Activated CD8-positive, alpha-beta T cell treated with anti-CD3 and anti-CD28 coated beads for 36 hours (primary cell): ENCODE data around the gene GSTM3. TPM values are rescaled to one million over a fixed set of nuclear protein-coding genes. Genes with fewer than 3 reads are reported as not detected.

ENCODE experiments used
- ATAC-seq: fragments of 200-7000 bp; cut with Tn5 transposase; one replicate; pipeline ENCODE4 v1.10.0; 2021; ENCODE audit warnings: mild to moderate bottlenecking, moderate library complexity
- CTCF ChIA-PET: fragments of 350-600 bp; sonication (Branson Sonifier 250); formaldehyde crosslinking; loops from one replicate; lab custom pipeline; 2021; ENCODE audit warnings: antibody characterized with exemption; lab: Charles Lee
- POLR2A ChIA-PET: fragments of 350-600 bp; sonication (Branson Sonifier 250); formaldehyde crosslinking; loops from one replicate; lab custom pipeline; 2021; ENCODE audit warnings: antibody characterized with exemption; lab: Charles Lee
- DNase-seq: peaks from one replicate; pipeline ENCODE4 v3.0.0-alpha.2; 2020
- H3K27ac Mint-ChIP-seq: one replicate; pipeline ENCODE4 v1.8.0; 2021; ENCODE audit warnings: mild to moderate bottlenecking, mixed read lengths
- H3K27me3 Mint-ChIP-seq: one replicate; pipeline ENCODE4 v1.8.0; 2021; ENCODE audit warnings: mixed read lengths
- H3K36me3 Mint-ChIP-seq: one replicate; pipeline ENCODE4 v1.8.0; 2021; ENCODE audit warnings: low read depth, mixed read lengths
- H3K4me1 Mint-ChIP-seq: one replicate; pipeline ENCODE4 v1.8.0; 2021; ENCODE audit warnings: low read depth, mixed read lengths
- H3K4me3 Mint-ChIP-seq: one replicate; pipeline ENCODE4 v1.8.0; 2021; ENCODE audit warnings: mild to moderate bottlenecking, moderate library complexity, mixed read lengths
- H3K9me3 Mint-ChIP-seq: one replicate; pipeline ENCODE4 v1.8.0; 2021; ENCODE audit warnings: mixed read lengths
- intact Hi-C: fragments of 100-400 bp; cut with micrococcal nuclease; formaldehyde crosslinking; loops from one replicate; pipeline ENCODE4 v1.10.0; 2022
- total RNA-seq, 2 experiments: library from RNA; stranded (reverse); gene quantifications; one replicate each; pipeline ENCODE4 v1.2.3, GENCODE V29; 2021
- TF ChIP-seq, protein P1 (sequence below): fragments of 200-600 bp; IDR thresholded peaks from one replicate; pipeline ENCODE4 v1.8.0; 2022; ENCODE audit warnings: antibody characterized with exemption, mild to moderate bottlenecking

The GSTM3 gene
- total RNA-seq, 2 experiments from 2014 or later = 40.8 to 42.0 TPM

- H3K36me3 Mint-ChIP-seq = no peaks in the 10 kb centered on the region
- intact Hi-C loops = no loop called here
- CTCF ChIA-PET = interaction anchor here (0.7 to 1.9 kb wide), 2 partner anchors 125 to 218 kb away, joined by 3 to 7 read pairs; no protein-coding TSS in a partner anchor
Observed at GRCh38 chr1:109764561-109765482, 24.0 kb upstream of the GSTM3 start.

GRCh38 chr1:109763646-109764415 is 23.0 kb upstream of the GSTM3 start, which contains the start of gene EPS8L3:
TSS of gene EPS8L3 (minus strand) at chr1:109763923. CDS start at chr1:109761749, 2,174 bp downstream.
- ChIA-PET CTCF (interaction anchor here (1.7 kb wide), 1 partner anchor 13 kb away, joined by 6 read pairs; no protein-coding TSS in a partner anchor), POLR2A (no interaction called here)
- Mint-ChIP-seq H3K9me3 (no peaks in the 10 kb centered on the region), H3K27me3 (no peaks in the 10 kb centered on the region), H3K27ac (no peak within 1 kb of the TSS), H3K36me3 (no peaks in the 10 kb centered on the region), H3K4me3 (no peak within 1 kb of the TSS), H3K4me1 (no peaks in the 10 kb centered on the region)
- no peak for DNase-seq
- no peak for ATAC-seq
- TF ChIP-seq, protein P1, sequence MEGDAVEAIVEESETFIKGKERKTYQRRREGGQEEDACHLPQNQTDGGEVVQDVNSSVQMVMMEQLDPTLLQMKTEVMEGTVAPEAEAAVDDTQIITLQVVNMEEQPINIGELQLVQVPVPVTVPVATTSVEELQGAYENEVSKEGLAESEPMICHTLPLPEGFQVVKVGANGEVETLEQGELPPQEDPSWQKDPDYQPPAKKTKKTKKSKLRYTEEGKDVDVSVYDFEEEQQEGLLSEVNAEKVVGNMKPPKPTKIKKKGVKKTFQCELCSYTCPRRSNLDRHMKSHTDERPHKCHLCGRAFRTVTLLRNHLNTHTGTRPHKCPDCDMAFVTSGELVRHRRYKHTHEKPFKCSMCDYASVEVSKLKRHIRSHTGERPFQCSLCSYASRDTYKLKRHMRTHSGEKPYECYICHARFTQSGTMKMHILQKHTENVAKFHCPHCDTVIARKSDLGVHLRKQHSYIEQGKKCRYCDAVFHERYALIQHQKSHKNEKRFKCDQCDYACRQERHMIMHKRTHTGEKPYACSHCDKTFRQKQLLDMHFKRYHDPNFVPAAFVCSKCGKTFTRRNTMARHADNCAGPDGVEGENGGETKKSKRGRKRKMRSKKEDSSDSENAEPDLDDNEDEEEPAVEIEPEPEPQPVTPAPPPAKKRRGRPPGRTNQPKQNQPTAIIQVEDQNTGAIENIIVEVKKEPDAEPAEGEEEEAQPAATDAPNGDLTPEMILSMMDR = no peak
- intact Hi-C loops = no loop called here

More at GRCh38 chr1:109764561-109765482, 24.0 kb upstream of the GSTM3 start:
- Mint-ChIP-seq H3K27ac (no peak overlapping the region), H3K27me3 (no peaks in the 10 kb centered on the region), H3K4me3 (no peak overlapping the region), H3K4me1 (no peaks in the 10 kb centered on the region), H3K9me3 (no peaks in the 10 kb centered on the region)
- TF ChIP-seq, protein P1 = no peak
- ATAC-seq = no peak
- DNase-seq = no peak
- POLR2A ChIA-PET = no interaction called here

DNA sequence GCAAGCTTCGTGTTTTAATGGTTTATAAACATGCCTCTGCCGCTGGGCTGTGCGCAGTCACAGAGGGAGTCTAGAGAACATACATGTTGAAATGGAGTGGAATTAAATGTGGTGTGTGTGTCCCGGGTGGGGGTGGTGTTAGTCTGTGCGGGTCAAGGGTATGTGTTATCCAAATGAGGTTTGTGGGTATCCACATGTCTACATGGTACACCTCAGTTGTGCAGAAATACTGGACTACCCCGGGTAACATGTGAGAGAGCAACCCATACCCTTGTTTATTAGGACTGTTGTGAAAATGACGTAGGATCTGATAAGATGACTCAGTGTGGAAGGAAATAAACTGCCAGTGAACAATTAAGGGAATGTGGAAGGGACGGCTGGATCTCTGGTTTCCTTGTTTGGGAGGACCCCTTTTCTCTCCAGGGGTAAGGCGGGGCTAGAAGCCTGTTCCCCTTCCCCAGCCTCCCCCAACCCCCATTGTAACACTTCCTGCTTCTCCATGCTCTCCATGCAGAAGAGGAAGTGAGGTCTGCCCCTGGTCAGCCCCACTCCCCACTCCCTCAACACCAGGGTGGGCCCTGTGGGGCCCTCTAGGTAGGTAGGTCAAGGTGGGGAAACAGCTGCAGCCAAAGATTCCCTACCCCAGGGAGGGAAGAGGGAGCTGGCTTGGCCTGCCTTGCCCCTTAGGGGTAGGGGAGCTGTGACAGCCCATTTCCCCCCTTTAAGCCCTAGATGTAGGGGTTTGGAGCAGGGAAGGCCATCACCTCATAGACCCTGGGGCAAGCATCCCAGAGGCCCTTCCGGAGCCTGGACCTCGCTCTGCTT is 22.2 kb upstream of the GSTM3 start:
- ATAC-seq (no peak), DNase-seq (no peak)
- TF ChIP-seq, protein P1 = no peak
- H3K27me3 Mint-ChIP-seq = no peaks in the 10 kb centered on the region
- H3K36me3 Mint-ChIP-seq = no peaks in the 10 kb centered on the region
- H3K9me3 Mint-ChIP-seq = no peaks in the 10 kb centered on the region
- H3K4me3 Mint-ChIP-seq = no peak overlapping the region
- H3K4me1 Mint-ChIP-seq = no peaks in the 10 kb centered on the region
- no peak overlapping the region for H3K27ac Mint-ChIP-seq
- POLR2A ChIA-PET = no interaction called here
- intact Hi-C loops = no loop called here
- CTCF ChIA-PET = interaction anchor here (1.7 kb wide), 1 partner anchor 14 kb away, joined by 6 read pairs; no protein-coding TSS in a partner anchor

DNA sequence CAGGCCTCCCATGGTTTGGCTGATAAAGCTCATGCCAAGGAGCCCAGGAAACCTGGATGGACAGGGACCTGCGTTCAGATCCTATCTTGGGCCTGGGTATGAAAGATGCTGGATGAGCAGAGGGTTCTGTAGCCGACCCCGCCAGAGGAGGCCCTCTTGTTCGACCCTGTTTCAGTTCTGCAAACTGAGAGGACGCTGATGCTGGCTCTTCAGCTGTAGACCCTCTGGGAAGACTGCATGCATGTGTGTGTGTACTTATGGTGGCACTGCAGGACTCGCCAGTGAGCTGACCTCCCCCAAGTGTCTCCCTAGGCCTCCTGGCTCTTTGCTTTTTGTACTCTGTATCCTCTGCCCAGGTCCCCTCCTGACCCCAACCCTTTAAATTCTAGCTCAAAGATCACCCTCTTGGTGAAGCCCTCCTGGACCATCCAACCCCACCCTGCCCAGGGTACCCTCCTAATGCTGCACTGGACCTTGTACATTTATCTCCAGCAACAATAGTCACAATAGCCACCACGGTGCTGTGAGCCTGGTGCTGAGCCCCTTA is 21.3 kb upstream of the GSTM3 start:
- no peaks in the 10 kb centered on the region for H3K9me3 Mint-ChIP-seq
- TF ChIP-seq, protein P1 = no peak
- no peaks in the 10 kb centered on the region for H3K4me1 Mint-ChIP-seq
- H3K4me3 Mint-ChIP-seq = no peak overlapping the region
- DNase-seq (no peak), ATAC-seq (no peak)
- H3K36me3 Mint-ChIP-seq = no peaks in the 10 kb centered on the region
- CTCF ChIA-PET = interaction anchor here (1.7 kb wide), 1 partner anchor 15 kb away, joined by 6 read pairs; no protein-coding TSS in a partner anchor
- no peak overlapping the region for H3K27ac Mint-ChIP-seq
- intact Hi-C loops = no loop called here
- no peaks in the 10 kb centered on the region for H3K27me3 Mint-ChIP-seq
- POLR2A ChIA-PET = no interaction called here
